IMR-90 (cell line): Measurements from ENCODE around the gene WEE2. TPM values are rescaled to one million over a fixed set of nuclear protein-coding genes. Genes with fewer than 3 reads are reported as not detected.

ENCODE experiments used
- ATAC-seq: fragments of 200-7000 bp; cut with Tn5 transposase; 2 replicates; pipeline ENCODE4 v1.9.1; 2020; ENCODE audit warnings: low read depth, mild to moderate bottlenecking, moderate library complexity
- BruUV-seq: library from RNA; stranded (reverse); fragments of 400-500 nt; replicated peaks from 2 replicates; lab custom pipeline; 2021; lab: Mats Ljungman, UMichigan
- CTCF ChIA-PET: fragments of 300-600 bp; formaldehyde crosslinking; extraction: SDS; loops from one replicate; lab custom pipeline; 2021; ENCODE audit warnings: antibody characterized with exemption; lab: Yijun Ruan, JAX
- POLR2A ChIA-PET: fragments of 300-600 bp; sonication (Branson Sonifier 250); formaldehyde crosslinking; loops from one replicate; lab custom pipeline; 2022; ENCODE audit warnings: antibody characterized with exemption; ENCODE audit not compliant: unreplicated experiment; lab: Charles Lee
- DNase-seq: peaks from one replicate; pipeline ENCODE4 v3.0.0; 2013
- H2AFZ ChIP-seq: replicated peaks from 2 replicates; pipeline ENCODE3; 2013; ENCODE audit warnings: low read length, mild to moderate bottlenecking; ENCODE audit not compliant: poor library complexity
- H2AK5ac ChIP-seq: 2 replicates; pipeline ENCODE4 v1.6.1; 2013; ENCODE audit warnings: low read depth, low read length, inconsistent platforms
- H2AK9ac ChIP-seq: replicated peaks from 2 replicates; pipeline ENCODE3; 2013; ENCODE audit warnings: mild to moderate bottlenecking, low read depth, low read length, moderate library complexity; ENCODE audit not compliant: poor library complexity
- H2BK120ac ChIP-seq: 2 replicates; pipeline ENCODE4 v1.6.1; 2013; ENCODE audit warnings: low read depth, low read length, inconsistent platforms
- H2BK15ac ChIP-seq: 3 replicates; pipeline ENCODE4 v1.6.1; 2013; ENCODE audit warnings: low read depth, low read length, inconsistent platforms
- H2BK20ac ChIP-seq: 2 replicates; pipeline ENCODE4 v1.6.1; 2013; ENCODE audit warnings: low read depth, mild to moderate bottlenecking, inconsistent platforms, low read length, moderate library complexity
- H2BK5ac ChIP-seq: 2 replicates; pipeline ENCODE4 v1.6.1; 2013; ENCODE audit warnings: mild to moderate bottlenecking, low read depth, low read length, inconsistent platforms; ENCODE audit not compliant: poor library complexity, severe bottlenecking
- H3K14ac ChIP-seq: replicated peaks from 2 replicates; pipeline ENCODE4 v1.6.1; 2013; ENCODE audit warnings: low read depth, low read length, inconsistent platforms
- H3K18ac ChIP-seq: 2 replicates; pipeline ENCODE4 v1.6.1; 2013; ENCODE audit warnings: low read depth, low read length, control low read depth
- H3K23ac ChIP-seq: 2 replicates; pipeline ENCODE4 v1.6.1; 2013; ENCODE audit warnings: low read depth, low read length, inconsistent platforms
- H3K27ac ChIP-seq: 2 replicates; pipeline ENCODE4 v1.5.1; 2013; ENCODE audit warnings: mild to moderate bottlenecking, control low read depth, low read length; ENCODE audit not compliant: insufficient read depth
- H3K27me3 ChIP-seq: 2 replicates; pipeline ENCODE4 v1.6.1; 2013; ENCODE audit warnings: low read length; ENCODE audit not compliant: control insufficient read depth, insufficient read depth
- H3K36me3 ChIP-seq: 2 replicates; pipeline ENCODE4 v1.6.1; 2013; ENCODE audit warnings: low read length, mixed read lengths; ENCODE audit not compliant: control insufficient read depth, insufficient read depth
- H3K4ac ChIP-seq: 2 replicates; pipeline ENCODE4 v1.6.1; 2013; ENCODE audit warnings: low read depth, low read length, inconsistent platforms
- H3K4me1 ChIP-seq: 2 replicates; pipeline ENCODE4 v1.6.1; 2013; ENCODE audit warnings: low read length, mixed read lengths; ENCODE audit not compliant: control insufficient read depth, insufficient read depth
- H3K4me2 ChIP-seq: 2 replicates; pipeline ENCODE4 v1.6.1; 2013; ENCODE audit warnings: low read depth, mild to moderate bottlenecking, control low read depth, low read length, moderate library complexity
- H3K4me3 ChIP-seq: 2 replicates; pipeline ENCODE4 v1.5.1; 2013; ENCODE audit warnings: low read depth, mild to moderate bottlenecking, control low read depth, low read length, moderate library complexity; ENCODE audit not compliant: insufficient read depth
- H3K56ac ChIP-seq: 2 replicates; pipeline ENCODE4 v1.6.1; 2013; ENCODE audit warnings: low read length, inconsistent platforms; ENCODE audit not compliant: insufficient read depth; ENCODE audit errors: extremely low read depth
- H3K79me1 ChIP-seq, 2 experiments: 2 replicates each; pipeline ENCODE4 v1.6.1; 2013; ENCODE audit warnings: low read length in 2 of 2, inconsistent platforms in 1 of 2, low read depth in 1 of 2
- H3K9ac ChIP-seq: 2 replicates; pipeline ENCODE4 v1.6.1; 2013; ENCODE audit warnings: low read depth, low read length, control low read depth
- H3K9me1 ChIP-seq: 2 replicates; pipeline ENCODE4 v1.6.1; 2013; ENCODE audit warnings: low read length, inconsistent platforms; ENCODE audit not compliant: insufficient read depth
- H3K9me3 ChIP-seq: 2 replicates; pipeline ENCODE4 v1.6.1; 2013; ENCODE audit warnings: low read length; ENCODE audit not compliant: control insufficient read depth, insufficient read depth
- H4K20me1 ChIP-seq: 2 replicates; pipeline ENCODE4 v1.6.1; 2013; ENCODE audit warnings: low read length, inconsistent platforms; ENCODE audit not compliant: insufficient read depth
- H4K5ac ChIP-seq: 2 replicates; pipeline ENCODE4 v1.6.1; 2013; ENCODE audit warnings: mild to moderate bottlenecking, low read depth, low read length, control low read depth
- H4K8ac ChIP-seq, 2 experiments: 2 replicates each; pipeline ENCODE4 v1.6.1; 2013; ENCODE audit warnings: low read depth in 2 of 2, low read length in 2 of 2, control low read depth in 1 of 2, inconsistent platforms in 1 of 2
- H4K91ac ChIP-seq: 2 replicates; pipeline ENCODE4 v1.6.1; 2013; ENCODE audit warnings: low read depth, low read length, inconsistent platforms; ENCODE audit not compliant: insufficient read depth
- CEBPB ChIP-seq: IDR thresholded peaks from 2 replicates; pipeline ENCODE4 v1.6.1; 2012; ENCODE audit warnings: low read depth, low read length, improper control_type of control experiment
- CHD1 ChIP-seq: IDR thresholded peaks from 2 replicates; pipeline ENCODE4 v1.6.1; 2012; ENCODE audit warnings: low read depth, low read length, improper control_type of control experiment
- FOS ChIP-seq: fragments of 150-350 bp; IDR thresholded peaks from 2 replicates; pipeline ENCODE4 v1.6.1; 2016; ENCODE audit warnings: low read depth, low read length
- MAFK ChIP-seq: IDR thresholded peaks from 2 replicates; pipeline ENCODE4 v1.6.1; 2012; ENCODE audit warnings: low read depth, low read length, improper control_type of control experiment
- MAZ ChIP-seq: IDR thresholded peaks from 2 replicates; pipeline ENCODE4 v1.6.1; 2012; ENCODE audit warnings: low read depth, mild to moderate bottlenecking, low read length, improper control_type of control experiment, moderate library complexity, borderline replicate concordance
- MXI1 ChIP-seq: IDR thresholded peaks from 2 replicates; pipeline ENCODE4 v1.6.1; 2012; ENCODE audit warnings: low read depth, mild to moderate bottlenecking, low read length, moderate library complexity, borderline replicate concordance
- NFE2L2 ChIP-seq: fragments of 150-350 bp; IDR thresholded peaks from 2 replicates; pipeline ENCODE4 v1.6.1; 2016; ENCODE audit warnings: low read depth, mild to moderate bottlenecking, low read length
- POLR2A ChIP-seq: IDR thresholded peaks from 2 replicates; pipeline ENCODE4 v1.6.1; 2012; ENCODE audit warnings: mild to moderate bottlenecking, low read depth, low read length
- RAD21 ChIP-seq: IDR thresholded peaks from 2 replicates; pipeline ENCODE4 v1.6.1; 2012; ENCODE audit warnings: low read length, improper control_type of control experiment
- RCOR1 ChIP-seq: IDR thresholded peaks from 2 replicates; pipeline ENCODE4 v1.6.1; 2012; ENCODE audit warnings: mild to moderate bottlenecking, low read length, improper control_type of control experiment; ENCODE audit not compliant: insufficient replicate concordance
- RFX5 ChIP-seq: IDR thresholded peaks from 2 replicates; pipeline ENCODE4 v1.8.0; 2012; ENCODE audit warnings: low read depth, mild to moderate bottlenecking, low read length, moderate library complexity
- SMC3 ChIP-seq: fragments of 150-350 bp; IDR thresholded peaks from 2 replicates; pipeline ENCODE4 v1.6.1; 2016; ENCODE audit warnings: low read depth, mild to moderate bottlenecking, antibody characterized with exemption, low read length, moderate library complexity
- WGBS, 2 experiments: methylation state at CpG; one replicate each; pipeline versions ENCODE4 v1.1.5 to v1.1.7; 2013; ENCODE audit warnings: missing lambda C conversion rate in 2 of 2; ENCODE audit not compliant: insufficient read length in 1 of 2; ENCODE audit errors: extremely low coverage in 2 of 2; 5-methylcytosine and 5-hydroxymethylcytosine counted together
- dilution Hi-C: fragments of 300-500 bp; cut with HindIII; formaldehyde crosslinking; loops from one replicate; pipeline ENCODE4 v1.14.3; 2018; ENCODE audit warnings: low sequenced_read_pairs; ENCODE audit not compliant: unreplicated experiment
- in situ Hi-C: fragments of 300-500 bp; cut with MboI; formaldehyde crosslinking; loops from 3 replicates; pipeline ENCODE4 v1.14.3; 2019; ENCODE audit warnings: low sequenced_read_pairs, inconsistent platforms, mixed read lengths
- intact Hi-C: fragments of 100-400 bp; cut with micrococcal nuclease; formaldehyde crosslinking; loops from 2 replicates; pipeline ENCODE4 v1.10.0; 2022
- polyA plus RNA-seq, 3 experiments: library from polyadenylated mRNA; depleted of rRNA; stranded (reverse); fragments of >200 nt; gene quantifications; 2 replicates each; pipeline ENCODE4 v1.2.3, GENCODE V29; 2012; ENCODE audit warnings: low replicate concordance in 1 of 3
- total RNA-seq: library from RNA; depleted of rRNA; stranded (reverse); fragments of >200 nt; gene quantifications from 2 replicates; pipeline ENCODE4 v1.2.3, GENCODE V29; 2012
- TF ChIP-seq, protein P1 (sequence below): conservative IDR thresholded peaks from 2 replicates; pipeline ENCODE4 v1.5.1; 2012; ENCODE audit warnings: mild to moderate bottlenecking, low read depth, low read length, improper control_type of control experiment
- TF ChIP-seq, protein P2 (sequence below): fragments of 150-350 bp; IDR thresholded peaks from 2 replicates; pipeline ENCODE4 v1.6.1; 2017; ENCODE audit warnings: mild to moderate bottlenecking, antibody characterized with exemption, low read length, low read depth
- TF ChIP-seq, protein P3 (sequence below): fragments of 150-350 bp; IDR thresholded peaks from 2 replicates; pipeline ENCODE4 v1.6.1; 2016; ENCODE audit warnings: low read depth, mild to moderate bottlenecking, low read length, moderate library complexity, borderline replicate concordance

Gene WEE2
- total and polyA plus RNA-seq, 2 of the 4 experiments (the other 2 are of a cell fraction): not detected

GRCh38 chr7:141715794-141716689, 7.9 kb downstream of the WEE2 start:
- Histone ChIP-seq H3K79me1 (no peaks in the 10 kb centered on the region), H3K9me1 (no peaks in the 10 kb centered on the region), H4K91ac (no peak overlapping the region), H3K27me3 (no peaks in the 10 kb centered on the region), H4K20me1 (no peaks in the 10 kb centered on the region), H3K18ac (no peak overlapping the region), H4K5ac (no peak overlapping the region), H3K4me3 (no peak overlapping the region), H4K8ac (no peak overlapping the region), H3K23ac (no peak overlapping the region), H3K9ac (no peak overlapping the region), H3K4ac (no peak overlapping the region), H2BK15ac (no peak overlapping the region), H3K27ac (no peak overlapping the region), H2AK9ac (no peak overlapping the region), H3K14ac (no peak overlapping the region), H2AFZ (no peak overlapping the region), H2BK5ac (no peak overlapping the region), H3K4me1 (no peaks in the 10 kb centered on the region), H3K9me3 (no peaks in the 10 kb centered on the region), H3K56ac (no peak overlapping the region), H2BK120ac (no peak overlapping the region), H2BK20ac (no peak overlapping the region), H2AK5ac (no peak overlapping the region), H3K36me3 (no peaks in the 10 kb centered on the region), H3K4me2 (no peak overlapping the region)
- dilution Hi-C loops (no loop called here), in situ Hi-C loops (no loop called here), intact Hi-C loops (no loop called here)
- DNase-seq (no peak), ATAC-seq (no peak)
- ChIA-PET CTCF (no interaction called here), POLR2A (no interaction called here)
- BruUV-seq: no TSS peak
- WGBS, 2 experiments: 40% methylated on average over 1 of the region's 6 CpGs; no CpG with 5 or more reads in 1 of the 2 experiments
- TF ChIP-seq SMC3 (no peak), MAFK (no peak), RFX5 (no peak), MXI1 (no peak), POLR2A (no peak), CEBPB (no peak), RCOR1 (no peak), NFE2L2 (no peak), FOS (no peak), RAD21 (no peak), CHD1 (no peak), MAZ (no peak)
- TF ChIP-seq, protein P1, sequence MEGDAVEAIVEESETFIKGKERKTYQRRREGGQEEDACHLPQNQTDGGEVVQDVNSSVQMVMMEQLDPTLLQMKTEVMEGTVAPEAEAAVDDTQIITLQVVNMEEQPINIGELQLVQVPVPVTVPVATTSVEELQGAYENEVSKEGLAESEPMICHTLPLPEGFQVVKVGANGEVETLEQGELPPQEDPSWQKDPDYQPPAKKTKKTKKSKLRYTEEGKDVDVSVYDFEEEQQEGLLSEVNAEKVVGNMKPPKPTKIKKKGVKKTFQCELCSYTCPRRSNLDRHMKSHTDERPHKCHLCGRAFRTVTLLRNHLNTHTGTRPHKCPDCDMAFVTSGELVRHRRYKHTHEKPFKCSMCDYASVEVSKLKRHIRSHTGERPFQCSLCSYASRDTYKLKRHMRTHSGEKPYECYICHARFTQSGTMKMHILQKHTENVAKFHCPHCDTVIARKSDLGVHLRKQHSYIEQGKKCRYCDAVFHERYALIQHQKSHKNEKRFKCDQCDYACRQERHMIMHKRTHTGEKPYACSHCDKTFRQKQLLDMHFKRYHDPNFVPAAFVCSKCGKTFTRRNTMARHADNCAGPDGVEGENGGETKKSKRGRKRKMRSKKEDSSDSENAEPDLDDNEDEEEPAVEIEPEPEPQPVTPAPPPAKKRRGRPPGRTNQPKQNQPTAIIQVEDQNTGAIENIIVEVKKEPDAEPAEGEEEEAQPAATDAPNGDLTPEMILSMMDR: no peak
- TF ChIP-seq, protein P2, sequence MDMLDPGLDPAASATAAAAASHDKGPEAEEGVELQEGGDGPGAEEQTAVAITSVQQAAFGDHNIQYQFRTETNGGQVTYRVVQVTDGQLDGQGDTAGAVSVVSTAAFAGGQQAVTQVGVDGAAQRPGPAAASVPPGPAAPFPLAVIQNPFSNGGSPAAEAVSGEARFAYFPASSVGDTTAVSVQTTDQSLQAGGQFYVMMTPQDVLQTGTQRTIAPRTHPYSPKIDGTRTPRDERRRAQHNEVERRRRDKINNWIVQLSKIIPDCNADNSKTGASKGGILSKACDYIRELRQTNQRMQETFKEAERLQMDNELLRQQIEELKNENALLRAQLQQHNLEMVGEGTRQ: no peak
- TF ChIP-seq, protein P3, sequence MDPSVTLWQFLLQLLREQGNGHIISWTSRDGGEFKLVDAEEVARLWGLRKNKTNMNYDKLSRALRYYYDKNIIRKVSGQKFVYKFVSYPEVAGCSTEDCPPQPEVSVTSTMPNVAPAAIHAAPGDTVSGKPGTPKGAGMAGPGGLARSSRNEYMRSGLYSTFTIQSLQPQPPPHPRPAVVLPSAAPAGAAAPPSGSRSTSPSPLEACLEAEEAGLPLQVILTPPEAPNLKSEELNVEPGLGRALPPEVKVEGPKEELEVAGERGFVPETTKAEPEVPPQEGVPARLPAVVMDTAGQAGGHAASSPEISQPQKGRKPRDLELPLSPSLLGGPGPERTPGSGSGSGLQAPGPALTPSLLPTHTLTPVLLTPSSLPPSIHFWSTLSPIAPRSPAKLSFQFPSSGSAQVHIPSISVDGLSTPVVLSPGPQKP: no peak
